Effector CD4-positive, alpha-beta T cell (primary cell): Measurements from ENCODE around the gene EVPL.
"Not testable (repeated sequence)": the region's sequence is repeated elsewhere in the genome, so short reads cannot be mapped to it uniquely, and the experiment has no call there.

Experiments used
- DNase-seq: peaks from one replicate; pipeline ENCODE4 v3.0.0-alpha.2; 2020
- total RNA-seq: gene quantifications from one replicate; lab custom pipeline; 2026; lab: John Stamatoyannopoulos, UW

EVPL gene
- total RNA-seq, result 1.5 reads per million

GRCh38 chr17:76027159-76027839, at the start of gene EVPL:
TSS of gene EVPL (minus strand) at chr17:76027306. CDS start at chr17:76027198, 108 bp downstream.
- DNase-seq, result no peak

GRCh38 chr17:76076146-76076764, 49.1 kb upstream of the EVPL start:
- no peak for DNase-seq

GRCh38 chr17:76075364-76076145, 48.4 kb upstream of the EVPL start:
- DNase-seq, result no peak

GRCh38 chr17:76074390-76075363, 47.6 kb upstream of the EVPL start, which contains the start of gene GALR2:
TSS of gene GALR2 (plus strand) at chr17:76074781. CDS start at chr17:76074884, 103 bp downstream.
- DNase-seq, result no peak

- peak; percentile 74 for DNase-seq
Measured at GRCh38 chr17:76072148-76072858, 45.2 kb upstream of the EVPL start, which contains the start of gene SRP68. TSS of gene SRP68 (minus strand) at chr17:76072517. CDS start at chr17:76072491, 26 bp downstream.

- no peak for DNase-seq
Measured at GRCh38 chr17:76071531-76072147, 44.5 kb upstream of the EVPL start.

GRCh38 chr17:76065775-76066174, 38.7 kb upstream of the EVPL start:
- no peak for DNase-seq

- DNase-seq, result no peak
Measured at GRCh38 chr17:76063875-76064546, 36.9 kb upstream of the EVPL start.

GRCh38 chr17:76058264-76058663, 31.2 kb upstream of the EVPL start:
- DNase-seq, result not testable (repeated sequence)

GRCh38 chr17:76056882-76057281, 29.8 kb upstream of the EVPL start:
- DNase-seq, result no peak

GRCh38 chr17:76054112-76054476, 27.0 kb upstream of the EVPL start:
- no peak for DNase-seq

- no peak for DNase-seq
Measured at GRCh38 chr17:76053246-76054111, 26.4 kb upstream of the EVPL start.

- DNase-seq, result no peak
Measured at GRCh38 chr17:76051561-76051960, 24.5 kb upstream of the EVPL start.

- DNase-seq, result no peak
Measured at GRCh38 chr17:76050538-76051467, 23.7 kb upstream of the EVPL start.

- no peak for DNase-seq
Measured at GRCh38 chr17:76049836-76050537, 22.9 kb upstream of the EVPL start.

GRCh38 chr17:76049239-76049638, 22.1 kb upstream of the EVPL start:
- no peak for DNase-seq

- DNase-seq, result no peak
Measured at GRCh38 chr17:76048711-76049110, 21.6 kb upstream of the EVPL start.
